Psoas muscle (tissue), 8 donors: ENCODE data around the gene BAHCC1. TPM values are rescaled to one million over a fixed set of nuclear protein-coding genes. Genes with fewer than 3 reads are reported as not detected.

Source experiments
- ATAC-seq, 4 donors: fragments of 200-7000 bp; cut with Tn5 transposase; one replicate each; pipeline ENCODE4 v1.9.1; 2020; ENCODE audit warnings: moderate library complexity in 3 of 4, mild to moderate bottlenecking in 2 of 4
- DNase-seq, 2 donors: peaks; one replicate each; pipeline ENCODE4 v3.0.0-alpha.2; 2020
- H3K27ac ChIP-seq: fragments of 200-600 bp; one replicate; pipeline ENCODE4 v1.8.0; 2022
- H3K27me3 ChIP-seq, 3 donors: fragments of 200-600 bp in 1 of 3; one replicate each; pipeline versions ENCODE4 v1.6.1 to v1.8.0; 2013 to 2022; ENCODE audit warnings: low read length in 2 of 3, mild to moderate bottlenecking in 2 of 3, moderate library complexity in 1 of 3; ENCODE audit not compliant: insufficient read depth in 3 of 3
- H3K36me3 ChIP-seq, 2 donors: fragments of 200-600 bp in 1 of 2; one replicate each; pipeline versions ENCODE4 v1.6.1 to v1.8.0; 2013 to 2022; ENCODE audit warnings: low read depth in 1 of 2, mild to moderate bottlenecking in 1 of 2, moderate library complexity in 1 of 2; ENCODE audit not compliant: insufficient read depth in 1 of 2
- H3K4me1 ChIP-seq: fragments of 200-600 bp; one replicate; pipeline ENCODE4 v1.8.0; 2022
- H3K4me3 ChIP-seq: fragments of 200-600 bp; one replicate; pipeline ENCODE4 v1.8.0; 2022; ENCODE audit warnings: mild to moderate bottlenecking
- H3K9me3 ChIP-seq: fragments of 200-600 bp; one replicate; pipeline ENCODE4 v1.8.0; 2022
- WGBS, 3 donors: extraction: QIAGEN DNeasy Blood & Tissue Kit; methylation state at CpG; one replicate each; pipeline versions ENCODE4 v1.1.6 to v1.1.7; 2013; 5-methylcytosine and 5-hydroxymethylcytosine counted together
- intact Hi-C, 2 donors: fragments of 100-400 bp; cut with DNase I; formaldehyde crosslinking; loops; one replicate each; pipeline versions ENCODE4 v1.11.0 to v1.14.2; 2022
- polyA plus RNA-seq, 3 donors: library from polyadenylated mRNA; stranded (reverse); fragments of 200-250 nt; gene quantifications; one replicate each; pipeline ENCODE4 v1.2.3, GENCODE V29; 2013
- total RNA-seq, 4 donors: library from RNA; stranded (reverse); fragmentation: NEBNext Ultra II Directional in 2 of 4; extraction: Animal tissue kit (Norgen Biotek cat#: 25700) in 2 of 4; gene quantifications; one replicate each; pipeline versions ENCODE4 v1.2.1 to v1.2.4, GENCODE V29; 2021 to 2023
- TF ChIP-seq, protein P1 (sequence below): fragments of 200-600 bp; IDR thresholded peaks from one replicate; pipeline ENCODE4 v1.8.0; 2022; ENCODE audit warnings: antibody characterized with exemption
- donor health status: healthy with polysubstance abuse.
- donor health status: DM: no; HTN: no; CAD: no; lungs with moderate emphysema.
- donor health status: Bipolar disorder and iron deficiency.
- donor health status: healthy.
- donor health status: DM: yes; HTN: yes; CAD: no.
- donor health status: DM: no; HTN: no; CAD: no.
- donor health status: DM: no; HTN: no; CAD: no.
- donor health status: DM: yes; HTN: yes; CAD: no.

Gene BAHCC1
- total and polyA plus RNA-seq, 7 donors = 2.8 to 10.7 (median 6.6) TPM

DNA sequence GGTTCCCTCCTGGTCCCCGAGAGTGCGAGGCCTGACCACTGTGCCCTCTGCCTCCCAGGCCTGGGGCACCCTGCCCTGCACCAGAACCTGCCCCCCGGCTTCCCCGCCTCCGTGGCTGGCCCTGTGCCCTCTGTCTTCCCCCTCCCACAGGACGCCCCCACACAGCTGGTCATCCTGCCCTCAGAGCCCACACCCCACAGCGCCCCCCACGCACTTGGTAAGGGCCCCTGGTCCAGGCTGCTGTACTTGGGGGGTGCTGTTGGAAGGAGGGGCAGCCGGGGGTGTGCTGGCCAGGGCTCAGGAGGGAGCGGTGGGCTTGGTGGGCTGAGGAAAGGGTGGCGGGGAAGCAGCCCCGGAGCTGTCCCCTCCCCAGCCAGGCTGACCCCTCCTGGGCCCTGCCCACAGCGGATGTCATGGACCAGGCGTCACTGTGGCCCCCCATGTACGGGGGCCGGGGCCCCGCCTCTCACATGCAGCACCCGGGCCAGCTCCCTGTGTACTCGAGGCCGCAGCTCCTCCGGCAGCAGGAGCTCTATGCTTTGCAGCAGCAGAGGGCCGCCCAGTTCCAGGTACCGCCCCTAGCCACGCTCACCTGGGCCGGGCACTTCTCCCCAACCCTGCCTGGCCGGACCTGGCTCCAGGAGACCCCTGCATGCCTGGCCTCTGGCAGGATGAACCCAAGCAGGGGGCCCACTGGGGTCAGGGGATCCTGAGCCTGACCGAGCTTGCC, 49.5 kb downstream of the BAHCC1 start:
- ATAC-seq (no peak), DNase-seq (no peak)
- Histone ChIP-seq H3K4me1 (peaks cover 3% of the 10 kb centered on the region), H3K27ac (no peak overlapping the region), H3K27me3 (no peaks in the 10 kb centered on the region), H3K36me3 (peaks cover 0 to 19% of the 10 kb centered on the region in 2 donors), H3K9me3 (no peaks in the 10 kb centered on the region), H3K4me3 (no peak overlapping the region)
- WGBS, 3 donors = 84 to 95% (median 92%) methylated on average over 18 to 27 of the region's 27 CpGs
- intact Hi-C loops = no loop called here
- TF ChIP-seq, protein P1, sequence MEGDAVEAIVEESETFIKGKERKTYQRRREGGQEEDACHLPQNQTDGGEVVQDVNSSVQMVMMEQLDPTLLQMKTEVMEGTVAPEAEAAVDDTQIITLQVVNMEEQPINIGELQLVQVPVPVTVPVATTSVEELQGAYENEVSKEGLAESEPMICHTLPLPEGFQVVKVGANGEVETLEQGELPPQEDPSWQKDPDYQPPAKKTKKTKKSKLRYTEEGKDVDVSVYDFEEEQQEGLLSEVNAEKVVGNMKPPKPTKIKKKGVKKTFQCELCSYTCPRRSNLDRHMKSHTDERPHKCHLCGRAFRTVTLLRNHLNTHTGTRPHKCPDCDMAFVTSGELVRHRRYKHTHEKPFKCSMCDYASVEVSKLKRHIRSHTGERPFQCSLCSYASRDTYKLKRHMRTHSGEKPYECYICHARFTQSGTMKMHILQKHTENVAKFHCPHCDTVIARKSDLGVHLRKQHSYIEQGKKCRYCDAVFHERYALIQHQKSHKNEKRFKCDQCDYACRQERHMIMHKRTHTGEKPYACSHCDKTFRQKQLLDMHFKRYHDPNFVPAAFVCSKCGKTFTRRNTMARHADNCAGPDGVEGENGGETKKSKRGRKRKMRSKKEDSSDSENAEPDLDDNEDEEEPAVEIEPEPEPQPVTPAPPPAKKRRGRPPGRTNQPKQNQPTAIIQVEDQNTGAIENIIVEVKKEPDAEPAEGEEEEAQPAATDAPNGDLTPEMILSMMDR = no peak

DNA sequence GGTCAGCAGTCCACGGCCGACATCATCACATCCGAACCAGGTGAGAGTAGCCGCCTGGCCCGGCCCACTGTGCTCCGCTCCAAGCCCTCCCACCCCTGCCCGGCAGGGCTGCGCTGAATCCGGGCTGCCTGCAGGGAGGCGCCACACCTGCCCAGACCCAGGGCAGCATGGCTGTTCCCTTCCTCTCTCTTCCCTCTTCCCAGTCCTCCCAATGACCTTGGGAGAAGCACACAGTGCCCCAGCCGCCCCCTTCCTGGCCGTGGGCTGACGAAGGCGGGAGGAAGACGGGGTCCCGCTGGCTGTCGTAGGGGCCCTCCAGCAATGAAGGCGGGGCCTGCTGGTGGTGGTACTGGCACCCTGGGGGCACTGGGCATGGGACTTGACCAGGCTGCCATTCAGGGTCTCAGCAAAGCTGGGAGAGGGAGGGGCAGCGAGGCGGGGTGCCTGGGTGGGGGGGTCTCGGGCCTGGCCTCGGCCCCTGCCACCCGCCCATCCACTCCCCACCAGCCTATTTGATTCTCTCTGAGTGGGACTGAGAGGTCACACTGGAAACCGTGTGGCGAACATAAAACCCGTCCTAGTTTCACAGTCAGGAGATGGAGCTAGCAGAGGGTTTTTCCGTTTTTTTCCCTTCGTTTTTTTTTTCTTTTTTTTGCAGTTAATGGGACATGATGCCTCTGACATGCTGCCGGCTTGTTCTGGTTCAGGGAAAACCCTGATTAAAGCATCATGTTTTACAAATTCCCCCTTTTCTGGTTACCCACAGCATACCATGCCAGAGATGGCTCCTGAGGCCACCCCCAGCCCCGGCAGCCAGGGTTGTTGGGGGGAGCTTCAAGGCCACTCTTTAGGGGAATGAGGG, 50.6 kb downstream of the BAHCC1 start:
- DNase-seq (no peak), ATAC-seq (no peak)
- 88 to 93% (median 91%) methylated on average over 29 to 30 of the region's 30 CpGs for WGBS, 3 donors
- no peaks in the 10 kb centered on the region for H3K27me3 ChIP-seq
- intact Hi-C loops = no loop called here
- H3K9me3 ChIP-seq = no peaks in the 10 kb centered on the region
- TF ChIP-seq, protein P1 = no peak
- H3K36me3 ChIP-seq = peaks cover 0 to 19% of the 10 kb centered on the region in 2 donors
- no peaks in the 10 kb centered on the region for H3K4me1 ChIP-seq
- H3K4me3 ChIP-seq = no peak overlapping the region
- no peak overlapping the region for H3K27ac ChIP-seq

DNA sequence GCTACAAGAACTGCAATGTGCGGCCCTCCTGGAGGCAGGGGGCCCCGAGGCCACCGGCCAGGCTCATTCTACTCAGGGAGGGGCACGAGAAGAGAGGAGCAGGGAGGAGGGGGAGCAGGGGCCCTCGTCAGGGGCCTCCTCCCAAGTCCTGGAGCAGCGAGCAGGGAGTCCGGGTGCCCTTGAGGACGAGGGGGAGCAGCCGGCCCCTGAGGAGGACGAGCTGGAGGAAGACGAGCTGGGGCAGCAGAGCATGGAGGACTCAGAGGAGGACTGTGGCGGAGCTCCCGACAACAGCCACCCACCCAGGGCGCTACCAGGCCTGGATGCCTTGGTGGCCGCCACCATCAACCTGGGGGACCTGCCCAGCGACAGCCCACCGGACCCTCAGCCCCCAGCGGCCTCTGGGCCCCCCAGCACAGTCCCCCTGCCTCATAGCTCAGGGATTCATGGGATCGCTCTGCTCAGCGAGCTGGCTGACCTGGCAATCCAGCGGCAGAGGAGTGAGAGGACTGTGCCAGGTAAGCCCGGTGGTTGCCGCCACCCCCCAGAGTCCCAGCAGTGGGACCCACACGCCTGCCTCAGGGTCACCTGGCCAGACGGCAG, 52.2 kb downstream of the BAHCC1 start:
- Histone ChIP-seq H3K4me3 (no peak overlapping the region), H3K27ac (no peak overlapping the region), H3K36me3 (peaks cover 0 to 12% of the 10 kb centered on the region in 2 donors), H3K4me1 (no peaks in the 10 kb centered on the region), H3K27me3 (no peaks in the 10 kb centered on the region), H3K9me3 (no peaks in the 10 kb centered on the region)
- intact Hi-C loops = no loop called here
- no peak for DNase-seq
- ATAC-seq = no peak
- 96 to 97% (median 96%) methylated on average over 20 to 25 of the region's 25 CpGs for WGBS, 3 donors
- TF ChIP-seq, protein P1 = no peak

DNA sequence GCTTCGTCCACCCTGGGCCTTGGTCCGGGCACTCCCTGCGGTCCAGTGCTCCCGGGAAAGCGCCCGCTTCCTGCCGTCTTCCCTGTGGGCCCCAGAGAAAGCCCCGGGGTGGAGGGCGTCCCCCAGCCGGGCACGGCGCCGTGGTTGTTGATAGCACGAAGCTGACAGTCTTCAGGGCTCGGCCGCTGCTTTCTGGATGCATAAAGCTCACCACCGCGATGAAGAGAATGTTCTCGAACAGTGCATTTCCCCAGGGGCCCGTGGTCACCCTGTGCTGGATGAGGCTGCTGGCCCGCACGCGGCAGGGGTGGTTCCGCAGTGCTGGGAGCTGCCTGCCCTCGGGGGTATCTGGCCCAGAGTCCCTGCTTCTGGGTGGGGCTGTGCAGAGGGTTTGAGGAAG, 53.2 kb downstream of the BAHCC1 start:
- intact Hi-C loops = no loop called here
- WGBS, 3 donors = 93 to 95% (median 94%) methylated on average over 22 to 25 of the region's 25 CpGs
- DNase-seq = no peak
- Histone ChIP-seq H3K4me3 (no peak overlapping the region), H3K9me3 (no peaks in the 10 kb centered on the region), H3K36me3 (peaks cover 0 to 8% of the 10 kb centered on the region in 2 donors), H3K27ac (no peak overlapping the region), H3K27me3 (no peaks in the 10 kb centered on the region), H3K4me1 (no peaks in the 10 kb centered on the region)
- no peak for ATAC-seq
- TF ChIP-seq, protein P1 = no peak
